ENCODE data around the gene C4orf50. TPM values are rescaled to one million over a fixed set of nuclear protein-coding genes. Genes with fewer than 3 reads are reported as not detected.

The C4orf50 gene
- total RNA-seq, 4 donors from 2014 or later = 0.04 to 0.19 (median 0.04) TPM; not detected in 1

- TF ChIP-seq CTCF (IDR thresholded peaks at IDR 0.05) (no peak), POLR2A (IDR thresholded peaks at IDR 0.05) (no peak)
- H3K4me1 ChIP-seq = no peaks in the 10 kb centered on the region
- H3K27ac ChIP-seq = no peak overlapping the region
- no peak for DNase-seq
- intact Hi-C loops (cut with DNase I) = no loop called here
- no peaks in the 10 kb centered on the region for H3K36me3 ChIP-seq
- H3K4me3 ChIP-seq = no peak overlapping the region
- no peaks in the 10 kb centered on the region for H3K9me3 ChIP-seq
- peaks cover 0 to 92% (median 0%) of the 10 kb centered on the region in 4 donors for H3K27me3 ChIP-seq
- WGBS, 2 donors = 27 to 32% methylated on average over 11 to 15 of the region's 16 CpGs
These were observed 96.9 kb downstream of the C4orf50 start for GRCh38 chr4:5921101-5921980.

GRCh38 chr4:5919571-5919970 lies 98.7 kb downstream of the C4orf50 start:
- H3K27me3 ChIP-seq = peaks cover 0 to 89% (median 0%) of the 10 kb centered on the region in 4 donors
- DNase-seq = no peak
- no peaks in the 10 kb centered on the region for H3K9me3 ChIP-seq
- intact Hi-C loops (cut with DNase I) = no loop called here
- H3K4me3 ChIP-seq = no peak overlapping the region
- 79 to 85% methylated on average over 4 to 5 of the region's 7 CpGs for WGBS, 2 donors
- no peak overlapping the region for H3K27ac ChIP-seq
- no peaks in the 10 kb centered on the region for H3K4me1 ChIP-seq
- TF ChIP-seq POLR2A (IDR thresholded peaks at IDR 0.05) = no peak
- TF ChIP-seq CTCF (IDR thresholded peaks at IDR 0.05) = no peak
- H3K36me3 ChIP-seq = no peaks in the 10 kb centered on the region

GRCh38 chr4:5919044-5919443 lies 99.2 kb downstream of the C4orf50 start:
- intact Hi-C loops (cut with DNase I) = no loop called here
- H3K9me3 ChIP-seq = no peaks in the 10 kb centered on the region

GRCh38 chr4:5918331-5918985 lies 99.8 kb downstream of the C4orf50 start:
- Histone ChIP-seq H3K27ac (no peak overlapping the region), H3K4me3 (no peak overlapping the region), H3K36me3 (no peaks in the 10 kb centered on the region), H3K9me3 (no peaks in the 10 kb centered on the region), H3K4me1 (no peaks in the 10 kb centered on the region), H3K27me3 (peaks cover 0 to 81% (median 0%) of the 10 kb centered on the region in 4 donors)
- 17 to 80% methylated on average over 1 to 5 of the region's 8 CpGs for WGBS, 2 donors
- TF ChIP-seq POLR2A (IDR thresholded peaks at IDR 0.05) = no peak
- no peak for TF ChIP-seq CTCF (IDR thresholded peaks at IDR 0.05)
- no peak for DNase-seq
- intact Hi-C loops (cut with DNase I) = no loop called here

More at GRCh38 chr4:5919044-5919443, 99.2 kb downstream of the C4orf50 start:
- TF ChIP-seq POLR2A (IDR thresholded peaks at IDR 0.05) = no peak
- TF ChIP-seq CTCF (IDR thresholded peaks at IDR 0.05) = no peak
- peaks cover 0 to 84% (median 0%) of the 10 kb centered on the region in 4 donors for H3K27me3 ChIP-seq
- WGBS, 2 donors = 53 to 72% methylated on average over 4 to 7 of the region's 8 CpGs
- no peaks in the 10 kb centered on the region for H3K4me1 ChIP-seq
- no peak overlapping the region for H3K4me3 ChIP-seq
- H3K27ac ChIP-seq = no peak overlapping the region
- DNase-seq = no peak
- H3K36me3 ChIP-seq = no peaks in the 10 kb centered on the region

- TF ChIP-seq POLR2A (IDR thresholded peaks at IDR 0.05) (no peak), CTCF (IDR thresholded peaks at IDR 0.05) (no peak)
- DNase-seq = no peak
- intact Hi-C loops (cut with DNase I) = no loop called here
- Histone ChIP-seq H3K4me3 (no peak overlapping the region), H3K9me3 (no peaks in the 10 kb centered on the region), H3K4me1 (no peaks in the 10 kb centered on the region), H3K36me3 (no peaks in the 10 kb centered on the region), H3K27ac (no peak overlapping the region), H3K27me3 (peaks cover 0 to 74% (median 0%) of the 10 kb centered on the region in 4 donors)
- 50 to 55% methylated on average over 7 to 8 of the region's 11 CpGs for WGBS, 2 donors
These were observed 100.6 kb downstream of the C4orf50 start for GRCh38 chr4:5917672-5918071.
